ENCODE results near the gene ZNF367.

ZNF367 gene

GRCh38 chr9:96345551-96345950 is 72.6 kb downstream of the ZNF367 start:
- no peak overlapping the region for H3K27ac ChIP-seq (ENCODE audit: low read depth, low read length, poor library complexity, severe bottlenecking)
- no peak for TF ChIP-seq CTCF (IDR thresholded peaks at IDR 0.05; ENCODE audit: low read length)
- no peaks in the 10 kb centered on the region for H3K27me3 ChIP-seq (ENCODE audit: insufficient read depth, low read length)
- H3K4me3 ChIP-seq (ENCODE audit: low read depth, low read length, poor library complexity, severe bottlenecking) = no peak overlapping the region
- no peak overlapping the region for H2AFZ ChIP-seq (ENCODE audit: low read length)
- H3K4me1 ChIP-seq (ENCODE audit: insufficient read depth, low read length, severe bottlenecking) = no peaks in the 10 kb centered on the region
- no peak overlapping the region for H3K4me2 ChIP-seq (ENCODE audit: low read length)
- H3F3A ChIP-seq (ENCODE audit: insufficient read depth, low read length) = no peaks in the 10 kb centered on the region
- H3K79me2 ChIP-seq (ENCODE audit: insufficient read depth, low read length) = no peaks in the 10 kb centered on the region
- no peaks in the 10 kb centered on the region for H3K9me3 ChIP-seq (ENCODE audit: low read length)
- no peaks in the 10 kb centered on the region for H3K36me3 ChIP-seq (ENCODE audit: insufficient read depth, low read length)
- H4K20me1 ChIP-seq (ENCODE audit: insufficient read depth, low read length) = no peaks in the 10 kb centered on the region
- H3K9me2 ChIP-seq (ENCODE audit: low read depth, low read length) = no peaks in the 10 kb centered on the region
- no peak overlapping the region for H3K9ac ChIP-seq (ENCODE audit: low read length)

GRCh38 chr9:96344458-96345180 is 73.6 kb downstream of the ZNF367 start:
- TF ChIP-seq EZH2 (IDR thresholded peaks at IDR 0.05; ENCODE audit: borderline replicate concordance, low read length) (no peak), CTCF (IDR thresholded peaks at IDR 0.05; ENCODE audit: low read length) (no peak)
- H3F3A ChIP-seq (ENCODE audit: insufficient read depth, low read length) = no peaks in the 10 kb centered on the region
- no peak overlapping the region for H3K27ac ChIP-seq (ENCODE audit: low read depth, low read length, poor library complexity, severe bottlenecking)
- H3K9me3 ChIP-seq (ENCODE audit: low read length) = no peaks in the 10 kb centered on the region
- H3K27me3 ChIP-seq (ENCODE audit: insufficient read depth, low read length) = no peaks in the 10 kb centered on the region
- no peaks in the 10 kb centered on the region for H3K79me2 ChIP-seq (ENCODE audit: insufficient read depth, low read length)
- no peaks in the 10 kb centered on the region for H3K36me3 ChIP-seq (ENCODE audit: insufficient read depth, low read length)
- no peak overlapping the region for H3K9ac ChIP-seq (ENCODE audit: low read length)
- H3K9me2 ChIP-seq (ENCODE audit: low read depth, low read length) = no peaks in the 10 kb centered on the region
- H3K4me1 ChIP-seq (ENCODE audit: insufficient read depth, low read length, severe bottlenecking) = no peaks in the 10 kb centered on the region
- no peak overlapping the region for H3K4me2 ChIP-seq (ENCODE audit: low read length)
- H2AFZ ChIP-seq (ENCODE audit: low read length) = no peak overlapping the region
- H3K4me3 ChIP-seq (ENCODE audit: low read depth, low read length, poor library complexity, severe bottlenecking) = no peak overlapping the region
- no peaks in the 10 kb centered on the region for H4K20me1 ChIP-seq (ENCODE audit: insufficient read depth, low read length)

GRCh38 chr9:96343515-96344360 is 74.4 kb downstream of the ZNF367 start:
- no peaks in the 10 kb centered on the region for H3K27me3 ChIP-seq (ENCODE audit: insufficient read depth, low read length)
- no peaks in the 10 kb centered on the region for H3K9me2 ChIP-seq (ENCODE audit: low read depth, low read length)
- no peak overlapping the region for H3K9ac ChIP-seq (ENCODE audit: low read length)
- H3K36me3 ChIP-seq (ENCODE audit: insufficient read depth, low read length) = no peaks in the 10 kb centered on the region
- no peaks in the 10 kb centered on the region for H3K9me3 ChIP-seq (ENCODE audit: low read length)
- H4K20me1 ChIP-seq (ENCODE audit: insufficient read depth, low read length) = no peaks in the 10 kb centered on the region
- no peak overlapping the region for H3K27ac ChIP-seq (ENCODE audit: low read depth, low read length, poor library complexity, severe bottlenecking)
- no peaks in the 10 kb centered on the region for H3K79me2 ChIP-seq (ENCODE audit: insufficient read depth, low read length)
- no peak for TF ChIP-seq EZH2 (IDR thresholded peaks at IDR 0.05; ENCODE audit: borderline replicate concordance, low read length)
- H3F3A ChIP-seq (ENCODE audit: insufficient read depth, low read length) = no peaks in the 10 kb centered on the region
- no peak overlapping the region for H3K4me2 ChIP-seq (ENCODE audit: low read length)
- H3K4me1 ChIP-seq (ENCODE audit: insufficient read depth, low read length, severe bottlenecking) = no peaks in the 10 kb centered on the region
- no peak overlapping the region for H3K4me3 ChIP-seq (ENCODE audit: low read depth, low read length, poor library complexity, severe bottlenecking)
- no peak overlapping the region for H2AFZ ChIP-seq (ENCODE audit: low read length)

Measured in OCI-LY1 (cell line).